Thyroid gland (tissue), 4 donors: ENCODE results near the gene FGF6.

Experiments
- POLR2A ChIP-seq, 2 donors: fragments of 450-650 bp; IDR thresholded peaks; one replicate each; pipeline ENCODE4 v1.6.1; 2017; ENCODE audit warnings: antibody characterized with exemption in 2 of 2, mild to moderate bottlenecking in 2 of 2, moderate library complexity in 1 of 2
- TF ChIP-seq, protein P1 (sequence below), 6 experiments: fragments of 200-600 bp in 3 of 6; fragments of 450-650 bp in 3 of 6; sonication (generic) in 3 of 6; IDR thresholded peaks; one replicate each; pipeline ENCODE4 v1.5.1; 2016 to 2019; ENCODE audit warnings: antibody characterized with exemption in 6 of 6, mild to moderate bottlenecking in 2 of 6, inconsistent platforms in 1 of 6, moderate library complexity in 1 of 6

DNA sequence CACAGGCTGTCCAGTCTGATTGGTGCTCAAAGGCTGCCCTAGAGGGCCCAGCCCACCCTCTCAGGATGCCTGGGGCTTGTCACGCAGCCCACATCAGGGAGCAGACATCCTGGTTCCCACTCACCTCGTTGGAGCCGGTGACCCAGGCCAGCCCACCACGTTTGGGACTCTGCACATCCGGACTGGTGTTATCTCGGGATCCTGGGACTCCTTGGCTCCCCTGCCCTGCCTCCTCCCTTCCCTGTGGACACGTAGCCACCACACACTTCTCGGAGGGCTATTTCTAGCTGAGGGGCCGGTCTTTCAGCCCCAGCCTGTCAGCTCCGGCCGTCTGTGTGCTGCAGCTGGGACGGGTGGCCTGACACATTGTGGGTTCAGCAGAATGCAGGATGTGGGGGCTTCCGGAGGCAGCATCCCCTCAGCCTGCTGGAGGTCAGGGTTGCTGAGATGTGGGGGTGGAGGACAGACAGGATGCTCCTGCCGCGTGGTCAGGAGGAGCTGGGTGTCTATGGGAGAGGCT is 53.3 kb downstream of the FGF6 start:
- TF ChIP-seq, protein P1, sequence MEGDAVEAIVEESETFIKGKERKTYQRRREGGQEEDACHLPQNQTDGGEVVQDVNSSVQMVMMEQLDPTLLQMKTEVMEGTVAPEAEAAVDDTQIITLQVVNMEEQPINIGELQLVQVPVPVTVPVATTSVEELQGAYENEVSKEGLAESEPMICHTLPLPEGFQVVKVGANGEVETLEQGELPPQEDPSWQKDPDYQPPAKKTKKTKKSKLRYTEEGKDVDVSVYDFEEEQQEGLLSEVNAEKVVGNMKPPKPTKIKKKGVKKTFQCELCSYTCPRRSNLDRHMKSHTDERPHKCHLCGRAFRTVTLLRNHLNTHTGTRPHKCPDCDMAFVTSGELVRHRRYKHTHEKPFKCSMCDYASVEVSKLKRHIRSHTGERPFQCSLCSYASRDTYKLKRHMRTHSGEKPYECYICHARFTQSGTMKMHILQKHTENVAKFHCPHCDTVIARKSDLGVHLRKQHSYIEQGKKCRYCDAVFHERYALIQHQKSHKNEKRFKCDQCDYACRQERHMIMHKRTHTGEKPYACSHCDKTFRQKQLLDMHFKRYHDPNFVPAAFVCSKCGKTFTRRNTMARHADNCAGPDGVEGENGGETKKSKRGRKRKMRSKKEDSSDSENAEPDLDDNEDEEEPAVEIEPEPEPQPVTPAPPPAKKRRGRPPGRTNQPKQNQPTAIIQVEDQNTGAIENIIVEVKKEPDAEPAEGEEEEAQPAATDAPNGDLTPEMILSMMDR (IDR thresholded peaks at IDR 0.05) = no peak
- no peak for TF ChIP-seq POLR2A (IDR thresholded peaks at IDR 0.05)
